NCI-H524 (cell line): ENCODE results near the gene TOMM20.

Experiments used
- DNase-seq, 2 experiments: peaks; one replicate each; lab custom pipeline; 2025; lab: John Stamatoyannopoulos, UW

Gene TOMM20

GRCh38 chr1:235063068-235063765 lies 65.4 kb downstream of the TOMM20 start:
- DNase-seq, result no peak

- no peak for DNase-seq
These were observed 67.8 kb downstream of the TOMM20 start for GRCh38 chr1:235060607-235061470.
